T follicular helper cell (primary cell): ENCODE results near the gene NIT2.
A peak's percentile ranks its signal among the peaks of the same experiment; 100 is the strongest.
"Not testable (repeated sequence)": the region's sequence is repeated elsewhere in the genome, so short reads cannot be mapped to it uniquely, and the experiment has no call there.

ENCODE experiments used
- DNase-seq: peaks from one replicate; pipeline ENCODE4 v3.0.0-alpha.2; 2020; ENCODE audit warnings: low read depth
- total RNA-seq, 2 experiments: gene quantifications; one replicate each; lab custom pipeline; 2026; lab: John Stamatoyannopoulos, UW

Gene NIT2
- total RNA-seq = 40.9 to 45.0 reads per million in 2 experiments

GRCh38 chr3:100334488-100335351 is at the start of gene NIT2:
NIT2 (plus strand) TSS chr3:100334757; CDS start chr3:100334792, 35 bp downstream.
- peak; percentile 66 for DNase-seq

GRCh38 chr3:100288288-100288894 is 46.2 kb upstream of the NIT2 start:
- no peak for DNase-seq

GRCh38 chr3:100289339-100289738 is 45.2 kb upstream of the NIT2 start:
- no peak for DNase-seq

GRCh38 chr3:100295089-100295488 is 39.5 kb upstream of the NIT2 start:
- no peak for DNase-seq

GRCh38 chr3:100297784-100298183 is 36.8 kb upstream of the NIT2 start:
- DNase-seq = no peak

- no peak for DNase-seq
These were observed 35.5 kb upstream of the NIT2 start for GRCh38 chr3:100299016-100299415.

GRCh38 chr3:100306695-100307094 is 27.9 kb upstream of the NIT2 start:
- no peak for DNase-seq

GRCh38 chr3:100310355-100310965 is 24.1 kb upstream of the NIT2 start:
- DNase-seq = no peak

GRCh38 chr3:100311011-100311410 is 23.5 kb upstream of the NIT2 start:
- DNase-seq = no peak

- DNase-seq = no peak
These were observed 17.9 kb upstream of the NIT2 start for GRCh38 chr3:100316641-100317069.

GRCh38 chr3:100317912-100318311 is 16.6 kb upstream of the NIT2 start:
- DNase-seq = no peak

- no peak for DNase-seq
These were observed 14.6 kb upstream of the NIT2 start for GRCh38 chr3:100319951-100320350.

GRCh38 chr3:100324044-100324443 is 10.5 kb upstream of the NIT2 start:
- DNase-seq = no peak

GRCh38 chr3:100325827-100326226 is 8.7 kb upstream of the NIT2 start:
- DNase-seq = no peak

- DNase-seq = not testable (repeated sequence)
These were observed 7.2 kb upstream of the NIT2 start for GRCh38 chr3:100327377-100327776.

GRCh38 chr3:100329800-100330489 is 4.6 kb upstream of the NIT2 start:
- DNase-seq = no peak

GRCh38 chr3:100330651-100331050 is 3.9 kb upstream of the NIT2 start:
- DNase-seq = no peak

- no peak for DNase-seq
These were observed 2.9 kb upstream of the NIT2 start for GRCh38 chr3:100331660-100332059.

- no peak for DNase-seq
These were observed 1.5 kb upstream of the NIT2 start for GRCh38 chr3:100333051-100333450.

- DNase-seq = no peak
These were observed 528 bp upstream of the NIT2 start for GRCh38 chr3:100333970-100334487.

- no peak for DNase-seq
These were observed 877 bp downstream of the NIT2 start for GRCh38 chr3:100335434-100335833.

GRCh38 chr3:100336229-100336628 is 1.7 kb downstream of the NIT2 start:
- DNase-seq = not testable (repeated sequence)
